Measurements from ENCODE around the gene LMNB1.

DNA sequence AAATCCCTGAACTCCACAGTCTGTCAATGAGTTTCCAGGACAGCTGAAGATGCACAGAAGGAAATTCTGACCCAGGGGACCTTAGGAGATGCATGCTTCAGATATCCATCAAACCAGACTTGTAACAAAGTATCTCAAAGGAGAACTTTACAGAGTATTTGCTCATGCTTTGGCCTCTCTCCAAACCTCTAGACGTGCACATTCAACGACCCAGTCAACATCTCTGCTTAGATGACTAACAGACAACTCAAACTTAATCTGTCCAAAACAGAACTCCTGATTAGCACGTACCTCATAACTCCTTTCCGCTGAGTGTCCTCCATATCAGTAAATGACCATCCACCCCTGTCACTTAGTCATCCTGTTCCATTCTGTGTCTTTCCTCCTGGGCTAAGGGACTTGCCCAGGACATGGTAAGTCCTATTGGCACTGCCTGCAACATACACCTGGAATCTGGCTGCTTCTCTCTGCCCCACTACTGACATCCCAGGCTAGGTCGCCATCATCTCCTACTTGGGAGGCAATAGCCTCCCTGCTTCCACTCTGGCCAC is 107.4 kb downstream of the LMNB1 start:
- TF ChIP-seq, protein P1, sequence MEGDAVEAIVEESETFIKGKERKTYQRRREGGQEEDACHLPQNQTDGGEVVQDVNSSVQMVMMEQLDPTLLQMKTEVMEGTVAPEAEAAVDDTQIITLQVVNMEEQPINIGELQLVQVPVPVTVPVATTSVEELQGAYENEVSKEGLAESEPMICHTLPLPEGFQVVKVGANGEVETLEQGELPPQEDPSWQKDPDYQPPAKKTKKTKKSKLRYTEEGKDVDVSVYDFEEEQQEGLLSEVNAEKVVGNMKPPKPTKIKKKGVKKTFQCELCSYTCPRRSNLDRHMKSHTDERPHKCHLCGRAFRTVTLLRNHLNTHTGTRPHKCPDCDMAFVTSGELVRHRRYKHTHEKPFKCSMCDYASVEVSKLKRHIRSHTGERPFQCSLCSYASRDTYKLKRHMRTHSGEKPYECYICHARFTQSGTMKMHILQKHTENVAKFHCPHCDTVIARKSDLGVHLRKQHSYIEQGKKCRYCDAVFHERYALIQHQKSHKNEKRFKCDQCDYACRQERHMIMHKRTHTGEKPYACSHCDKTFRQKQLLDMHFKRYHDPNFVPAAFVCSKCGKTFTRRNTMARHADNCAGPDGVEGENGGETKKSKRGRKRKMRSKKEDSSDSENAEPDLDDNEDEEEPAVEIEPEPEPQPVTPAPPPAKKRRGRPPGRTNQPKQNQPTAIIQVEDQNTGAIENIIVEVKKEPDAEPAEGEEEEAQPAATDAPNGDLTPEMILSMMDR (conservative IDR thresholded peaks at IDR 0.05; ENCODE audit: low read length) = no peak
- no peak for TF ChIP-seq EZH2phosphoT487 (IDR thresholded peaks at IDR 0.05; ENCODE audit: borderline replicate concordance, low read depth, low read length)
